HG03469 (cell line): ENCODE measurements around the gene RAB4B.
"Not testable (repeated sequence)": the region's sequence is repeated elsewhere in the genome, so short reads cannot be mapped to it uniquely, and the experiment has no call there.

ENCODE experiments used
- ATAC-seq: cut with Tn5 transposase; IDR thresholded peaks from one replicate; pipeline ENCODE4 v1.9.1; 2021; ENCODE audit warnings: mild to moderate bottlenecking, moderate library complexity, moderate number of reproducible peaks; ENCODE audit not compliant: unreplicated experiment

The RAB4B gene

DNA sequence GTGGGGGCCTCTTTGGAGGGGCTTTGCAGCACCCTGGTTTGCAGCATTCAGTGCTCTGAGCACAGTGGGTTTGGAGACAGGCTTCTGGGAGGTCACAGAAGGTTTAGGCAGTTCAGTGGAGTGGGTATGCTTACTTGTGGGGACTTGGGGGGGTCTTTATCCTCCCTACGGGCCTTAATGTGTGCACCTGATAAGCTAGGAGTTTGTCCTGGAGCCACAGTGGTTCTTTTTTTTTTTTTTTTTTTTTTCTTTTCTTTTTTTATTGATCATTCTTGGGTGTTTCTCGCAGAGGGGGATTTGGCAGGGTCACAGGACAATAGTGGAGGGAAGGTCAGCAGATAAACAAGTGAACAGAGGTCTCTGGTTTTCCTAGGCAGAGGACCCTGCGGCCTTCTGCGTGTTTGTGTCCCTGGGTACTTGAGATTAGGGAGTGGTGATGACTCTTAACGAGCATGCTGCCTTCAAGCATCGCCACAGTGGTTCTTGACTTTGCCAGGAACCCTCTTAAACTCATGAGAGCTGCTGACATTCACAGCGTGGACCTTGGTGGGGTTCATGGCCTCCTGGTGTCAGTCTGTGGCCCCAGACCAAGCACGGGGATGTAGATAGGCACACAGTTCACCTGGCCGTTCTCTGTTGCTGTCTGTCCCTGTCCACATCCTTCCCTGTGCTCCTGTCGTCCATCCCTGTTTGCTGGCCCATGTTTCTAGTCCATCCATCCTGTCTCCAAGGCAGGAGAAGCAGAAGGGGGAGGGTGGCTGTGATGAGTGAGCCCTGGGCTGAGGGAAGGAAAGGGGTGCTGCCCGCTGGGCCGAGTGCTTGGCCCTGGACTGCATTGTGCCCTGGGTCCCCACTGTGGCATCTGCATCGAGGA lies 23.6 kb downstream of the RAB4B start:
- no peak for ATAC-seq

DNA sequence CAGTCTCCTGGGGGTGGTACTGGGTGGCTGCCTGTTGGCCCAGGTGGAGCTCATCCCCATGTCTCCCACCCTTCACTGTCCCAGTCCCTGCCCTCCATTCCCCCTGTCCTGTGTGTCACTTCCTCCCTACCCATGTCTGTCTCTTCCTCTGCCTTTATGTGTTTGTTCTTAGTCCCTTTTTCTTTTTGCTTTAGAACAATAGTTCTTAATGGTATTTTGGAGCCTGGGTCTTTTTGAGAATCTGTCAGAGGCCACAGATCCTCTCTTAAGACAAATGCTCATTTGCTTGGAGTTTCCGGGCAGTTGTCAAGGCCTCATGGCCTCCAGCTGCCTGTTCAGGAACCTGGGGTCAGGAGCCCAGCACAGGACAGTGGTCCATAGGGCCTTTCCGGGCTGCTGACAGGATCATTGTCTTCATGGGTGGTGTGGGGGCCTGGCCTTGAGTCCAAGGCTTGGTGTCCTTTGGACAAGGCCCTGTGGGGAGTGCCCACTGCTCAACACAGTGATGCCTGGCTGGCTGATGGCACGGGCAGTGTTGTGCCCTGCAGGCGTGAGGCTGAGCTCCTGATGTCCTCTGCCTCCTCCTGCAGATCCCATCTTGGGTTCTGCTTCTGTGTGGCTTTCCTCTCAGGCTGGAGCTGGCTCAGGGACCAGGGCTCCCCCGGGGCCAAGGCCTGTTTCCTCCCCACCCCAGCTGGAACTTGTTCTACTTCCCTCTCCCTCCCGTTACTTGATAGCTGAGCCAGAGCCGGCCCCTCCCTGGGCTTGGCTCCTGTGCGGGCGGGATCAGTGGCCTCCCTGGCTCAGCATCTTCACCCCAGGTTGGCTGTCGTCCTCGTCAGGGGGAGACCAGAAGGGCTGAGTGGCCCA lies 24.5 kb downstream of the RAB4B start:
- ATAC-seq, result no peak

DNA sequence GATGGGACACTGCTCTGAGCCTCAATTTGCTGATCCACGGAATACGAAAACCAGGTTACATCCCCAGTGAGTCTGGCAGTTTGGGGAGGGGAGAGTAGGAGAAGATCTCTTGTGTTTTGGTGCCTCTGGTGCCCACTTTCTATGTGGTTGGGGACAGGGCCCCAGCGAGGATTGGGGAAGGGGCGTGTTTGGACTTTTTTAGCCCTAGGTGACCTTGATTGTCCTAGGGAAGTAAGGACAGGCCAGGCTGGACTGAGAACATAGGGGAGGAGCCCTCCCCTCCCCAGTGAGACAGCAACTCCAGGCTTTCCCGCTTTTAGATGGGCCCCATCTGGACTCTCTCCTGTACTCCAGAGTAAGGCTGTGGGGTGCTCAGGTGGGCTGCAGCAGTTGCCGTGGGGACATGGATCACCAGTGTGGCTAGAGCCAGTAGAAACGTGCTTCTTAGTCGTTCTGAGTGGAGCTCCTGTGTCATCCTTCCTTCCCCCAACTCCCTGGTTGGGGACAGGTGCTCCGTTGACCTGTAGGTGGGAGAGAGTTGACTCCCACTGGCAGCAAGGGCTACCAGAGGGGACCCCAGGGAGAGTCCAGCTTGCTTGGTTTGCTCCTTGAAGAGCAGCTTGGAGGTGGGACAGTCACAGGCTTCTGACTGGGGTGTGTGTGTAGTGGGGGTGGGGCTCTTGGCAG lies 25.3 kb downstream of the RAB4B start:
- ATAC-seq, result no peak

DNA sequence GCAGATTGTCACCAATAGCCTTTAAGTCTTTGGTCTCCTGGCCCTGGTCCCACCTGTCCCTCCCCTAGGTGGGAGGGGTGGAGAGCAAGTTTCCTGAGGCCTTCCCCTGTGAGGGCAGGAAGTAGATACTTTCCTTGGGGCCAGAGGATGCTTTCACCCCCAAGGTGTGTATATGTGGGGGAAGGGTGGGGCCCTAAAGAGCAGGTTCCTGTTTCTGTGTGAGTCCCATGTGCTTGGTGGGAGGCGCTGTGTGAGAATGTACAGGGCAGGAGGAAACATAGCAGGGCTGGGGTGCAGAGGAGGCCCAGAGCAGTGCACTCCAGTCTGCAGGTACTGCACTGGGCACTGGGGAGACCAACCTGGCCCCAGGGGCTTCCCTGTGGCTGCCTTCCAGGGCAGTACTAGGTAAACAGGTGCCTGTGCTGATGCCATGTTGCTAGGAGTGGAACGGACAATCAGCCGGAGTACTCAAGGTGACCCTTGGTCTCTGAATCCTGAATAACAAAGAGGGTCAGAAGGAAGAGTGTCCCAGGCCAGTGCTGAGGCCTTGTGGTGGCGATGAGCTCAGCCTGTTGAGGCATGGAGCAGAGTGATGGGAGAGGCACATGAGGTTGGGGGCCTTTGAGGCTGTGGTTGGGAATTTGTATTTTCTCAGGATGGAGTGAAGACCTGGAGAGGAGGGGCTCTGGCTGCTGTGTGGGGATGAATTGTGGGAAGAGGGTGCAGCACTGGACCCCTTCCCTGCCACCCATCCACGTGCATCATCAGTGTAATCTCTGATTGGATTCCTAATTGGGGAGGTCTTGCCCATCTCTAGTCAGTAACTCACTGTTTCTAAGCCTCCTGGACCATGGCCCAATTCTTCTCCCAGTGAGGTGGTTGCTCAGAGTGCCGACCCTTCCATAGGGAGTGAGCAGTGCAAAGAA lies 26.1 kb downstream of the RAB4B start:
- no peak for ATAC-seq

DNA sequence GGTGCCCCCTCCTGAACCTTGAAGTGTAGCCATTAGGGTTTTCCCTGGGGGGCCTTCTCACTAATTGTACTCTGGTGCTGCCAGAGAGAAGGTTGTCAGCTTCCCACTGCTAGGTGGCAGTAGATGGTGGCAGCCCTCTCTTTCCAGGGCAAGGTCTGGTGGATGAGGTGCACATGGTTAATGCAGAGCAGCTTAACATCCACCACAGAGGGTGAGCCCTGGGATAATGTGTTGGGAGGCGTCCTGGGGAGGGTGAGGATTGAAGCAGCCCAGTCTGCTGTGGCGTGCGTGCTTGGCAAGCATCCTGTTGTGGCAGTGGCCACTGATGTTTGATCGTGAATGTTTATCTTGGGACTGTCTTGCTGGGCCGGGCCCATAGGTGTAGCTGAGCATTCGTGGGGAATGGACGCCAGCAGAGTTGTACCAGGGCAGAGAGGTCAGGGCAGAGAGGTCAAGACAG lies 26.8 kb downstream of the RAB4B start:
- ATAC-seq, result no peak

DNA sequence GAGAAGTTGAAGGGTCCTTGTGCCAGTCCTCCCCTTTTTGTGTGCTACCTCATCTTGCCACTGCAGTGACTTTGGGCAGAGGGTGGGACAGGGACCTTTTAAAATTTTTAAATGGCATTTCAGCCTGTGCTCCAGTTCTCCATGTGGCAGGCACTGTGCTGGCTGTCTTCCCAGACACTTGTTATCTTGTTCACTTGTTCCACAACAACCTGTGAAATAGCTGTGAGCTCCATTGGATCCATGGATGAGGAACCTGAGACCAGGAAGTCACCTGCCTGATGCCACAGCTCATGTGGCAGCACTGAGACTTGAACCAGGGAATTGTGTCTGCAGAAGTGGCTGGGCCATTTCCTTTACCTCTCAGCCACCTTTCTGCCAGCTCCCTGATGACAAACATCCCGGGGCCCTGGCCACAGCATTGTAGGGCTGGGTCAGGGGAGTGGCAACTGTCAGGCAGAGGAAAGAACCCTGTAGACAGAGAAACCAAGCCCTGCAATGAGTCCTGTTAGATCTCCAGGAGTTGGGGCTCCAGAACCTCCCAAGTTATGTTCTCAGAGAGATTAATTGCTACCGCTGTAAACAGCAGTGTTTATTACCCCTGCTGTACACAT lies 27.3 kb downstream of the RAB4B start:
- ATAC-seq, result no peak

DNA sequence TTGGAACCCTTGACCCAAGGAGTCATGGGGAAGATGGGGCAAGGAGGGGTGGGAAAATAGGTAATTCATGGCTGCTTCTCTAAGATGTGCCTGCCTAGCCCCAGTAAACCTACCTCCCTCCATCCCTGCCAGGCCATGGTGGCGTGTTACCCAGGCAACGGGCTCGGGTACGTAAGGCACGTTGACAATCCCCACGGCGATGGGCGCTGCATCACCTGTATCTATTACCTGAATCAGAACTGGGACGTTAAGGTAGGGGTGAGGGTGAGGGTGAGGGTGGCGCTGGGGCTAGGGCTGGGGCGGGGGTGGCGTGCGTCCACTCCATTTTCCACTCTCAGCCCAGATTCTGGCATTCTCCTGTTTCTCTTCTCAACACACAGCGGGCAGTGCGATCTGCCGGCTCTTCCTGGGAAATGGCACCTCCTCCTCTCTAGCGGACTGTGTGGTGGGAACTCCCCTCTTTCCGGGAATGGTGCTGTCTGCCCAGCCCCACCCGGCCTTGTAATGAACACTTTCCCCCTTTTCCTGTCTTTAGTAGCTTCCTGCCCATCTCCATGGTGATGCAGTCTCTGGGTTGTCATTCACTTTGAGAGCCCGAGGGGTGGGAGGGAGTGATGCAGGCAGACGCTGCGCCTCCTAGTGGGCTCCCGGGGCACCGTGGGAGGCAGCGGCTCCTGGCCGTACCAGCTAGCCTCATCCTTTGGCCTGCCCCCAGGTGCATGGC lies 28.5 kb downstream of the RAB4B start:
- no peak for ATAC-seq

DNA sequence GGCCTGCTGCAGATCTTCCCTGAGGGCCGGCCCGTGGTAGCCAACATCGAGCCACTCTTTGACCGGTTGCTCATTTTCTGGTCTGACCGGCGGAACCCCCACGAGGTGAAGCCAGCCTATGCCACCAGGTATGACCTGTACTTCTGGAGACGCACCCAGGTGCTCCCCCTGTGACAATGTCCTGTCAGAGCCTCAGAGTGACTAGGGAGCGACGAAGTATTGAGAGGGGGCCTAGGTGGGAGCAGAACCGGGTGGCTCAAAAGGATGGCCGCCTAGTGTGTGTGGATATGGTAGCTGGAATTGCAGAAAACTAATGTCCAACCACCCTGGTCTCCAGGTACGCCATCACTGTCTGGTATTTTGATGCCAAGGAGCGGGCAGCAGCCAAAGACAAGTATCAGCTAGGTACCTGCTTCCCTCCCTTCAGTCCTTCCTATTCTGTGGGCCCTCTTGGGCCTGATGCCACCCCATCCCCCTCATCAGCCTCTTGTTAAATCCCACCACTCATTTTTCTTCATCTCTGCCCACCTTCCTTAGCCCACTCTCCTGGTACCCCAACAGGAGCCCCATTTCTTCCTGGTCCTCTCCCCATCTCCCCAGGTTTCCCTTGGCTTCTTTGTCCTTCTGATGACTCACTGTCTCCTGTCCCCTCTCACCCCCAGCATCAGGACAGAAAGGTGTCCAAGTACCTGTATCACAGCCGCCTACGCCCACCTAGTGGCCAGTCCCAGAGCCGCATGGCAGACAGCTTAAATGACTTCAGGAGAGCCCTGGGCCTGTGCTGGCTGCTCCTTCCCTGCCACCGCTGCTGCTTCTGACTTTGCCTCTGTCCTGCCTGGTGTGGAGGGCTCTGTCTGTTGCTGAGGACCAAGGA lies 29.3 kb downstream of the RAB4B start:
- ATAC-seq, result no peak

DNA sequence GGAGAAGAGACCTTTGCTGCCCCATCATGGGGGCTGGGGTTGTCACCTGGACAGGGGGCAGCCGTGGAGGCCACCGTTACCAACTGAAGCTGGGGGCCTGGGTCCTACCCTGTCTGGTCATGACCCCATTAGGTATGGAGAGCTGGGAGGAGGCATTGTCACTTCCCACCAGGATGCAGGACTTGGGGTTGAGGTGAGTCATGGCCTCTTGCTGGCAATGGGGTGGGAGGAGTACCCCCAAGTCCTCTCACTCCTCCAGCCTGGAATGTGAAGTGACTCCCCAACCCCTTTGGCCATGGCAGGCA lies 29.9 kb downstream of the RAB4B start:
- no peak for ATAC-seq

DNA sequence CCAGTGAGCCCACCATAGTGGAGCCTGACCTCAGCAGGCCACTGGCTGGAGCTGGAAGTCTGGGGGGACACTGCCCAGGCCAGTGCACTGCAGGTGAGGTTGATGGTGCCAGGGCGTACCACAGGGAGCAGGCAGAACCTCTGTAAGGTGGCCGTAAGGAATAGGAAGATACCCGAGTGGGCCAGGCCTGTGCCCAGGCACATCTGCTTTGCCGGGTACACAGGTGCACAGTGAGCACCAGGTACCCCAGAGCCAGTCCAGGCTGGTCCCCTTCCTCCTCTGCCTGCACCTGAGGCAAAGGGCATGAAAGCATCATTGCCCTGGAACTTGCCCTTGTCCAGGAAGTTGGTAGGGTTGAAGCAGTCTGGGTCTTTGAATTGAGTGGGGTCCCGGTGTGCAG lies 30.4 kb downstream of the RAB4B start:
- ATAC-seq, result no peak

DNA sequence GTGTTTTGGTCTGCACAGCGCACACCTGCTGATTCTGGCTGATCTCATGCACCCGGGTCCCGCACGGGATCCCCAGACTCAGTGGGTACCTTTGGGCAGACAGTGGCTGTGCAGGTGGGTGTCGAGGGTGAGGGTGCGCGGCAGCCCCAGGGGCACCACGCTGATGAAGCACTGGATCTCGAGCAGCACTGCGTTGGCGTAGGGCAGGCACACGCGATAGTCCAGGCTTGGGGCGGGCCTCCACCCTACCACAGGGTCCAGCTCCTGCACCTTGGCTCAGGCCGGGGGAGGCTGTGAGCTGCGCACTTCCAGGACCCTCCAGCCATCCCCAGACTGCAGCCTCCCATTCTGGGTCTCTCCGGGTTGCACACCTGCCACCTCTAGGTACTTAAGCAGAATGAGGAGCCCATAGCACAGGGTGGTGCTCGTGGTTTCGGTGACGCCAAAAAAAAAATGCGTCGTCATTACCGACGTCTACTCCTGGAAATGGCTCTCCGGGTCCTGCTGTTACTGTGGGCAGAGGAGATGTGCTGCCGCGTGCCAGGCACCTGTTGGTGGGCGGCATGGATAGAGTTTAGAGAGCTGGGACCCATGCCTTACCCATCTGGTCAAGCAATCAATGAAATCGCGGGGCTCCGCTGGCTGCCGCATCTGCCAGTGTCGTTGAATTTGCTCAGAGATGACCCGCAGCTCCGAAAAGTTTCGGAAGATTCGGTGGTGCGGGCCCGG lies 31.5 kb downstream of the RAB4B start:
- no peak for ATAC-seq

DNA sequence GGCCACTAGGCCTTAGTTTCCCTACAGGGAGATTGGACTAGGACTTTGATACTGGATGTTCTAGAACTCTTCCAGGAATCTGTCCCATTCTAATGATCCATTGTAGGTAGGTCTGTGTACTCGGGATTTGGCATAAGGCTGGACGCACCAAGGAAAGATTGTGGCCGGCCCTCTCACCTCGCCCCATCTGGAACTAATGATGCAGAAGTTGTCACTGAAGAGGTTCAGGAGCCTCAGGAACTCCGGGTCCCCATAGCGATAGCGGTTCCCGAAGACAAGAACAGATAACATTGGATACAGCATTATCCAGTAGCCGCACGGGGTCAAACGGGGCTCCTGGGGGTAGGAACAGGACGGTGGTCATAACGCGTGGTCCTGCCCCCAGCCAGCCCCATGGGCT lies 32.1 kb downstream of the RAB4B start:
- no peak for ATAC-seq

DNA sequence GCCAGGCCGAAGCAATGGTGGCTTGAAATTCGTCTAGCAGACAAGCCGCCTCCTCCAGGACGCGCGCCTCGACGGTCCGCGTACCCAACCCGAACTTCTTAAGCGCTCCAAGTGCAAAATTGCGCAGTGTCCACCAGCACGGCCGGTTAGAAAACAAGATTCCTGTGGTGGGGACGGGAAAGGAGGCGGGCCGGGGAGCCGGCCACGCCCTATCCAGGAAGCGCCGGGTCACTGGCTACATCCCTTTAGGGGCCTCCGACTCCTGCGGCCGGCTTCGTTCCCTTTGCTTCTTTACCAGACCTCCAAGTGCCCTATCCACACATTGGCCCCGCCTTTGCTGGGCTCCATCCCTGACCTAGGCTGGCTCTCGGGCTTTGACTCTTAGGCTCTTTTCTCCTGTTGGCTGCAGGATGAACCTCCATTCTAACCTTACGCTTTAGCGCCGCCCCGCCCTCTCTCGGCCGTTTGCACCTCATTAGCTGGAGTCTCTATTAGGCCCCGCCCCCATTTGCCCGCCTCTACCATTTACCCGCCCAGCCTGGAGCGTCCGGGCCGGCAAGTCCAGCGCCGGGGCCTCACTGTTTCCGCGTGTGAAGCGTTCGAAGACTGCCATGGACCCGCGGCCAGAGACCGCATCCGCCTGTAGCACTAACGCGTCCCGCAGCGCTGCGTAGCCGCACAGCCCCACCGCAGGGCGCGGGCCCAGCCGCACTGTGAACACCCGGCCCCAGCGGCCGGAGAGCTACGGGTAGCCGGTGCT lies 32.8 kb downstream of the RAB4B start:
- not testable (repeated sequence) for ATAC-seq

DNA sequence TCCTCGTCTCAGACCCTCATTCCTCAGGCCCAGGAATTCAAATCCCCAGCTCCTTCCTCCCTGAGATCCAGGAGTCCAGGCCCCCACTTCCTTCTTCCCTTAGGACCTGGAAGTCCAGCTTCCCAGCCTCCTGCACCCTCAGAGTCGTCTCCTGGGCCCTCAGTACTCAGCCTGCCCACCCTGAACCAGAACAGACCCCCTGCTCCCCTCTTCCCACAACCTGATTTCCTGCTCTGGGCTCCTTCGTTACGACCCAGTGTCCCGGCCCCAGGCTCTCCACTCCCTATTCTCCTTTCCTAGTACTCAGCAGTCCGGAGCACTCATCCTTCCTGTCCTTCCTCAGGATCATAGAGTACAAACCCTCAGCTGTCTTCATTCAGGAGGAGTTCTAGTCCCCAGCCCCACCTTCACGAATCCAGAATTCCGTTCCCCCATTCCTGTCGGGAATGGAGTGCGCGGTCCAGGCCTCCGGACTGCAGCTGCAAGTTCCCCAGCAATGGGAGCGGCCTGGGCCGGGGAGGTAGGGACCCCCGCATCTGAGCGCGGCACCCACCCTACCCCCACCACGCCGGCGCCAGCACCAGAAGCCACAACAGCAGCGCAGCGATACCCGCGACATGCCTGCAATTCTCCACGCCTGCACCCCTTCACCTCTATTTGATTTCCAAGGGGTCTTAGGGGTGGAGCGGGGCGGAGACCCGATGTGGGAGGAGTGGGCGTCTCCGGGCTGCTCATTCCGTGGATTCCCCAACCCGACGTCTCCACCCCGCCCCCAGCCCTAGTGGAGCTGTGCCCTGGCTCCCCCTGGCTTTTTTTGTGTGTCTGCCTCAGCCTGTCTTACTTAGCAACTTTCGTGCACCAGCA lies 33.7 kb downstream of the RAB4B start:
- no peak for ATAC-seq

DNA sequence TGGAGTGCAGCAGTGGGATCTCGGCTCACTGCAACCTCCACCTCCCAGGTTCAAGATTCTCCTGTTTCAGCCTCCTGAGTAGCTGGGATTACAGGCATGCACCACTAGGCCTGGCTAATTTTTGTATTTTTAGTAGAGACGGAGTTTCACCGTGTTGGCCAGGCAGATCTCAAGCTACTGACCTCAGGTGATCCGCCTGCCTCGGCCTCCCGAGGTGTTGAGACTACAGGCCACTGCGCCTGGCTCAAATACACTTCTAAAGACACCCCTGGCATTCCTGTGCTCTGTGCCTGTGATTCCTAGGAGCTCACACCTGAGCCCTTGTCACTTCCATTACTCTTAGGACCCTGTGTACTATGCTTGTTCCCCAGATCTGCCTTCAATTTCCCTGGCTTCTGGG lies 34.5 kb downstream of the RAB4B start:
- ATAC-seq, result not testable (repeated sequence)

DNA sequence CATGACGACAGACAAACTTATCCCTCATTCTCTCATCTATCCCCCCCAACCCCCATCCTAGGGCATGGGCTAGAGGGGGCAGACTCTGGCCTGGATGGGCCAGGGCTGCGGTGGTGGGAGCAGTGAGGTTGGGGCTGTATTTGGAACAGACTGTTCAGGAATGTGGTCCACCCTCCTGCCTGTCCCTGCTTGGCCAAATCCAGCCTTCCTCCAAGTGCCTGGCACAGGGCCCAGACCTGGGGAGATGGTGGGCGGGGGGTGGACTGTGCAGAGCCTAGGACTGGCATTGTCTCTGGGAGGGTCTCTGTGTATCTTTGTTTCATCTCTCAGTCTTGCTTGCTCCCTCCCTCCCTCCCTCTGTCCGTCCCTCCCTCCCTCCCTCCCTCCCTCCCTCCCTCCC lies 35.1 kb downstream of the RAB4B start:
- no peak for ATAC-seq
